ENCODE data around the gene ZNF592. TPM values are rescaled to one million over a fixed set of nuclear protein-coding genes. Genes with fewer than 3 reads are reported as not detected.
"Not testable (repeated sequence)": the region's sequence is repeated elsewhere in the genome, so short reads cannot be mapped to it uniquely, and the experiment has no call there.

ZNF592 gene
- polyA plus RNA-seq, 2 of the 4 experiments (the other 2 are of a cell fraction), result 12.4 to 13.9 TPM

GRCh38 chr15:84749111-84749991 is 959 bp downstream of the ZNF592 start:
- ChIA-PET CTCF (interaction anchor here (0.6 to 2.5 kb wide), 23 partner anchors 11 to 295 kb away, joined by 3 to 8 read pairs (median 4); partner anchors contain the start of gene WDR73), POLR2A (interaction anchor here (0.6 to 1.4 kb wide), 5 partner anchors 14 to 112 kb away, joined by 3 to 8 read pairs (median 5); partner anchors contain the start of gene SEC11A)
- peak in 1 of 2 experiments; percentile 34 for DNase-seq (ENCODE audit: low read depth in 1 of 2, low spot score in 1 of 2)
- peaks cover 71% of the 10 kb centered on the region for H3K4me1 ChIP-seq
- H3K9me3 ChIP-seq, result no peaks in the 10 kb centered on the region
- H3K4me3 ChIP-seq, result peak overlapping the region; percentile 92
- peak in 1 of 2 experiments; percentile 9; a peak in 4 of 6 replicates for ATAC-seq
- 18% methylated on average over 15 of the region's 15 CpGs for WGBS (ENCODE audit: missing lambda C conversion rate)
- peak overlapping the region; percentile 96 to 98 for H3K27ac ChIP-seq
- no peak for FAIRE-seq
- peak overlapping the region; percentile 97 for H3K4me2 ChIP-seq
- TF ChIP-seq HOXB13 (CRISPR knock-in tag; IDR thresholded peaks at IDR 0.05; ENCODE audit: low read depth) (no peak), MAFK (IDR thresholded peaks at IDR 0.05; ENCODE audit: partially characterized antibody) (no peak), HOXA7 (CRISPR knock-in tag; IDR thresholded peaks at IDR 0.05) (no peak), E2F6 (IDR thresholded peaks at IDR 0.05; ENCODE audit: borderline replicate concordance, low read depth) (no peak), EHMT2 (IDR thresholded peaks at IDR 0.05; ENCODE audit: low read depth) (no peak), FOXS1 (CRISPR knock-in tag; IDR thresholded peaks at IDR 0.05) (no peak), MAZ (IDR thresholded peaks at IDR 0.05; ENCODE audit: borderline replicate concordance, low read depth, low read length) (no peak), PBX3 (IDR thresholded peaks at IDR 0.05) (no peak), CHD2 (IDR thresholded peaks at IDR 0.05; ENCODE audit: low read length, partially characterized antibody) (no peak), EHF (CRISPR knock-in tag; IDR thresholded peaks at IDR 0.05) (no peak), FOSB (CRISPR knock-in tag; IDR thresholded peaks at IDR 0.05) (no peak), SREBF2 (IDR thresholded peaks at IDR 0.05) (no peak), HES2 (IDR thresholded peaks at IDR 0.05) (no peak), KDM1A (IDR thresholded peaks at IDR 0.05; ENCODE audit: low read depth) (no peak), MAX (IDR thresholded peaks at IDR 0.05) (no peak), FOSL2 (IDR thresholded peaks at IDR 0.05) (no peak), FOSL2 (CRISPR knock-in tag; IDR thresholded peaks at IDR 0.05) (no peak), NFE2L2 (conservative IDR thresholded peaks at IDR 0.05; ENCODE audit: low read length) (no peak), HMGXB4 (CRISPR knock-in tag; IDR thresholded peaks at IDR 0.05; ENCODE audit: borderline replicate concordance) (no peak)

- WGBS (ENCODE audit: missing lambda C conversion rate), result 52% methylated on average over 2 of the region's 2 CpGs
Observed at GRCh38 chr15:84750583-84751092, 2.2 kb downstream of the ZNF592 start.

GRCh38 chr15:84751721-84752120 is 3.3 kb downstream of the ZNF592 start:
- ChIA-PET POLR2A (interaction anchor here (0.6 to 1.5 kb wide), 3 partner anchors 17 to 97 kb away, joined by 3 to 8 read pairs (median 4); partner anchors contain the start of genes SEC11A and WDR73), CTCF (interaction anchor here (0.8 to 1.2 kb wide), 4 partner anchors 8 to 36 kb away, joined by 3 read pairs; partner anchors contain the start of gene SEC11A)
- Histone ChIP-seq H3K4me1 (peaks cover 72% of the 10 kb centered on the region), H3K4me2 (peak overlapping the region; percentile 97)
- ATAC-seq; H3K27ac ChIP-seq; FAIRE-seq; H3K4me3 ChIP-seq; DNase-seq (ENCODE audit: low read depth in 1 of 2, low spot score in 1 of 2); H3K9me3 ChIP-seq: not testable (repeated sequence)
- 87% methylated on average over 6 of the region's 6 CpGs for WGBS (ENCODE audit: missing lambda C conversion rate)

More at GRCh38 chr15:84750583-84751092, 2.2 kb downstream of the ZNF592 start:
- Histone ChIP-seq H3K4me2 (peak overlapping the region; percentile 97), H3K4me1 (peaks cover 79% of the 10 kb centered on the region), H3K9me3 (no peaks in the 10 kb centered on the region), H3K27ac (peak overlapping the region in 1 of 2 experiments; percentile 46; a peak in 3 of 6 replicates), H3K4me3 (peak overlapping the region; percentile 92; the same call in 2 of the 3 replicates)
- CTCF ChIA-PET, result interaction anchor here (1.1 to 2.5 kb wide), 7 partner anchors 10 to 293 kb away, joined by 3 to 8 read pairs (median 5); no protein-coding TSS in a partner anchor
- POLR2A ChIA-PET, result no interaction called here
- no peak for DNase-seq (ENCODE audit: low read depth in 1 of 2, low spot score in 1 of 2)
- ATAC-seq, result no peak
- FAIRE-seq, result no peak
- TF ChIP-seq HOXB13 (CRISPR knock-in tag; IDR thresholded peaks at IDR 0.05; ENCODE audit: low read depth) (no peak), MAFK (IDR thresholded peaks at IDR 0.05; ENCODE audit: partially characterized antibody) (no peak), CBX2 (IDR thresholded peaks at IDR 0.05; ENCODE audit: borderline replicate concordance, low read depth) (no peak), ESRRA (IDR thresholded peaks at IDR 0.05; ENCODE audit: borderline replicate concordance, low read length) (no peak), CBX8 (IDR thresholded peaks at IDR 0.05) (no peak), RAD21 (conservative IDR thresholded peaks at IDR 0.05 in 1 of 2, IDR thresholded peaks at IDR 0.05 in 1 of 2) (no peak), RCOR1 (IDR thresholded peaks at IDR 0.05; ENCODE audit: low read depth, low read length) (no peak), EHF (CRISPR knock-in tag; IDR thresholded peaks at IDR 0.05) (no peak)
